HepG2 (cell line): ENCODE data around the gene B3GNT9. TPM values are rescaled to one million over a fixed set of nuclear protein-coding genes. Genes with fewer than 3 reads are reported as not detected.

Experiments
- DPF2 ChIP-seq: sonication (generic); formaldehyde crosslinking; IDR thresholded peaks from 2 replicates; pipeline ENCODE4 v1.4.0; 2020; ENCODE audit warnings: mild to moderate bottlenecking, low read depth, missing genetic modification reagents, borderline replicate concordance
- EHMT2 ChIP-seq: fragments of 200-600 bp; sonication (generic); IDR thresholded peaks from 2 replicates; pipeline ENCODE4 v1.7.0; 2017; ENCODE audit warnings: antibody characterized with exemption, low read depth, low read length, borderline replicate concordance
- FOXA1 ChIP-seq, 2 experiments: fragments of 450-650 bp in 1 of 2; sonication (generic) in 1 of 2; formaldehyde crosslinking in 1 of 2; IDR thresholded peaks; 2 replicates each; pipeline versions ENCODE4 v1.4.0 to v1.6.1; 2016 to 2020; ENCODE audit warnings: missing genetic modification reagents in 1 of 2
- PHB2 ChIP-seq: fragments of 450-650 bp; IDR thresholded peaks from 2 replicates; pipeline ENCODE4 v1.6.1; 2018; ENCODE audit not compliant: partially characterized antibody
- POLR2AphosphoS2 ChIP-seq: IDR thresholded peaks from 2 replicates; pipeline ENCODE4 v1.6.1; 2011; ENCODE audit warnings: low read depth, low read length, improper control_type of control experiment
- REL ChIP-seq: sonication (generic); formaldehyde crosslinking; conservative IDR thresholded peaks from 2 replicates; pipeline ENCODE4 v1.8.0; 2022; ENCODE audit warnings: mild to moderate bottlenecking, missing genetic modification reagents, moderate library complexity
- SIX1 ChIP-seq: sonication (generic); formaldehyde crosslinking; IDR thresholded peaks from 2 replicates; pipeline ENCODE4 v1.4.0; 2020; ENCODE audit warnings: missing genetic modification reagents, borderline replicate concordance
- SMARCC2 ChIP-seq: fragments of 450-650 bp; IDR thresholded peaks from 2 replicates; pipeline ENCODE4 v1.6.1; 2017; ENCODE audit warnings: antibody characterized with exemption, mild to moderate bottlenecking
- SNAI1 ChIP-seq: sonication (generic); formaldehyde crosslinking; IDR thresholded peaks from 2 replicates; pipeline ENCODE4 v1.5.0; 2020; ENCODE audit warnings: mild to moderate bottlenecking, missing genetic modification reagents, borderline replicate concordance
- SNAPC2 ChIP-seq: sonication (generic); formaldehyde crosslinking; IDR thresholded peaks from 2 replicates; pipeline ENCODE4 v1.8.1; 2022; ENCODE audit warnings: mild to moderate bottlenecking, missing genetic modification reagents
- TFDP2 ChIP-seq: sonication (generic); formaldehyde crosslinking; IDR thresholded peaks from 2 replicates; pipeline ENCODE4 v1.4.0; 2020; ENCODE audit warnings: missing genetic modification reagents
- ZBTB25 ChIP-seq: IDR thresholded peaks from 2 replicates; pipeline ENCODE4 v1.6.1; 2018; ENCODE audit warnings: missing genetic modification reagents
- ZNF124 ChIP-seq: sonication (generic); formaldehyde crosslinking; IDR thresholded peaks from 2 replicates; pipeline ENCODE4 v1.4.0; 2020; ENCODE audit warnings: missing genetic modification reagents
- ZNF160 ChIP-seq: sonication (generic); formaldehyde crosslinking; IDR thresholded peaks from 2 replicates; pipeline ENCODE4 v1.8.0; 2022; ENCODE audit warnings: mild to moderate bottlenecking, inconsistent platforms, missing genetic modification reagents
- ZNF207 ChIP-seq: fragments of 450-650 bp; IDR thresholded peaks from 2 replicates; pipeline ENCODE4 v1.6.1; 2016; ENCODE audit warnings: antibody characterized with exemption, borderline replicate concordance
- ZNF280D ChIP-seq: sonication (generic); formaldehyde crosslinking; IDR thresholded peaks from 2 replicates; pipeline ENCODE4 v1.5.1; 2020; ENCODE audit warnings: mild to moderate bottlenecking, missing genetic modification reagents
- ZNF672 ChIP-seq: sonication (generic); formaldehyde crosslinking; IDR thresholded peaks from 2 replicates; pipeline ENCODE4 v1.8.1; 2022; ENCODE audit warnings: missing genetic modification reagents
- ZNF678 ChIP-seq: sonication (generic); formaldehyde crosslinking; IDR thresholded peaks from 2 replicates; pipeline ENCODE4 v1.4.0; 2020; ENCODE audit warnings: mild to moderate bottlenecking, missing genetic modification reagents
- ZNF766 ChIP-seq: sonication (generic); formaldehyde crosslinking; IDR thresholded peaks from 2 replicates; pipeline ENCODE4 v1.5.0; 2020; ENCODE audit warnings: missing genetic modification reagents, borderline replicate concordance
- ZNF816 ChIP-seq: sonication (generic); formaldehyde crosslinking; IDR thresholded peaks from 2 replicates; pipeline ENCODE4 v1.8.0; 2022; ENCODE audit warnings: missing genetic modification reagents, mild to moderate bottlenecking, borderline replicate concordance
- ZSCAN20 ChIP-seq: sonication (generic); formaldehyde crosslinking; IDR thresholded peaks from 2 replicates; pipeline ENCODE4 v1.4.0; 2020; ENCODE audit warnings: missing genetic modification reagents, mild to moderate bottlenecking, borderline replicate concordance
- polyA plus RNA-seq, 8 experiments: library from polyadenylated mRNA; depleted of rRNA in 3 of 8; stranded (reverse) in 7 of 8; unstranded in 1 of 8; fragments of >200 nt; fragmentation: Illumina TruSeq in 4 of 8; extraction: Trizol in 4 of 8; gene quantifications; 2 replicates each; pipeline versions ENCODE4 v1.2.1 to v1.2.3, GENCODE V29; 2011 to 2016; ENCODE audit warnings: low read depth in 4 of 8, missing spikeins in 1 of 8, mixed read lengths in 1 of 8; ENCODE audit not compliant: insufficient read depth in 1 of 8
- total RNA-seq, 5 experiments: library from RNA; depleted of rRNA; stranded (reverse); fragments of >200 nt; fragmentation: Illumina TruSeq; extraction: Trizol; gene quantifications; 2 replicates each; pipeline ENCODE4 v1.2.3, GENCODE V29; 2016; ENCODE audit warnings: low read depth in 1 of 5
- TF ChIP-seq, protein P1 (sequence below): sonication (generic); formaldehyde crosslinking; IDR thresholded peaks from 2 replicates; pipeline ENCODE4 v1.4.0; 2020; ENCODE audit warnings: missing genetic modification reagents, borderline replicate concordance
- TF ChIP-seq, protein P2 (sequence below): sonication (generic); formaldehyde crosslinking; conservative IDR thresholded peaks from 2 replicates; pipeline ENCODE4 v1.4.0; 2020; ENCODE audit warnings: missing genetic modification reagents

The B3GNT9 gene
- total and polyA plus RNA-seq, 2 of the 13 experiments (the other 11 are each of a cell fraction or from before 2014, with no cell fraction given): 1.5 to 3.1 TPM

- no peak for TF ChIP-seq FOXA1 (IDR thresholded peaks at IDR 0.05)
- TF ChIP-seq FOXA1 (CRISPR knock-in tag; IDR thresholded peaks at IDR 0.05): no peak
- TF ChIP-seq SNAPC2: no peak
- TF ChIP-seq, protein P1, sequence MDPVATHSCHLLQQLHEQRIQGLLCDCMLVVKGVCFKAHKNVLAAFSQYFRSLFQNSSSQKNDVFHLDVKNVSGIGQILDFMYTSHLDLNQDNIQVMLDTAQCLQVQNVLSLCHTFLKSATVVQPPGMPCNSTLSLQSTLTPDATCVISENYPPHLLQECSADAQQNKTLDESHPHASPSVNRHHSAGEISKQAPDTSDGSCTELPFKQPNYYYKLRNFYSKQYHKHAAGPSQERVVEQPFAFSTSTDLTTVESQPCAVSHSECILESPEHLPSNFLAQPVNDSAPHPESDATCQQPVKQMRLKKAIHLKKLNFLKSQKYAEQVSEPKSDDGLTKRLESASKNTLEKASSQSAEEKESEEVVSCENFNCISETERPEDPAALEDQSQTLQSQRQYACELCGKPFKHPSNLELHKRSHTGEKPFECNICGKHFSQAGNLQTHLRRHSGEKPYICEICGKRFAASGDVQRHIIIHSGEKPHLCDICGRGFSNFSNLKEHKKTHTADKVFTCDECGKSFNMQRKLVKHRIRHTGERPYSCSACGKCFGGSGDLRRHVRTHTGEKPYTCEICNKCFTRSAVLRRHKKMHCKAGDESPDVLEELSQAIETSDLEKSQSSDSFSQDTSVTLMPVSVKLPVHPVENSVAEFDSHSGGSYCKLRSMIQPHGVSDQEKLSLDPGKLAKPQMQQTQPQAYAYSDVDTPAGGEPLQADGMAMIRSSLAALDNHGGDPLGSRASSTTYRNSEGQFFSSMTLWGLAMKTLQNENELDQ (CRISPR knock-in tag): no peak
- TF ChIP-seq ZNF207: no peak
- TF ChIP-seq EHMT2: no peak
- TF ChIP-seq ZNF816: no peak
- no peak for TF ChIP-seq REL
- no peak for TF ChIP-seq ZNF766 (CRISPR knock-in tag)
- 0 out of 2 replicates have a peak, but pooled peaks have one; percentile 9 for TF ChIP-seq SIX1 (CRISPR knock-in tag)
- no peak for TF ChIP-seq ZNF160 (CRISPR knock-in tag)
- TF ChIP-seq, protein P2, sequence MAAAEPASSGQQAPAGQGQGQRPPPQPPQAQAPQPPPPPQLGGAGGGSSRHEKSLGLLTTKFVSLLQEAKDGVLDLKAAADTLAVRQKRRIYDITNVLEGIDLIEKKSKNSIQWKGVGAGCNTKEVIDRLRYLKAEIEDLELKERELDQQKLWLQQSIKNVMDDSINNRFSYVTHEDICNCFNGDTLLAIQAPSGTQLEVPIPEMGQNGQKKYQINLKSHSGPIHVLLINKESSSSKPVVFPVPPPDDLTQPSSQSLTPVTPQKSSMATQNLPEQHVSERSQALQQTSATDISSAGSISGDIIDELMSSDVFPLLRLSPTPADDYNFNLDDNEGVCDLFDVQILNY (CRISPR knock-in tag): no peak
- TF ChIP-seq ZBTB25 (CRISPR knock-in tag): no peak
- no peak for TF ChIP-seq DPF2 (CRISPR knock-in tag)
- no peak for TF ChIP-seq POLR2AphosphoS2
- no peak for TF ChIP-seq TFDP2 (CRISPR knock-in tag)
- TF ChIP-seq ZNF124 (CRISPR knock-in tag): no peak
- no peak for TF ChIP-seq ZNF280D (CRISPR knock-in tag)
- TF ChIP-seq ZSCAN20 (CRISPR knock-in tag): no peak
- no peak for TF ChIP-seq ZNF678 (CRISPR knock-in tag)
- no peak for TF ChIP-seq ZNF672 (CRISPR knock-in tag)
- TF ChIP-seq SNAI1: no peak
- TF ChIP-seq SMARCC2: no peak
- TF ChIP-seq PHB2: no peak
These were observed 46.7 kb downstream of the B3GNT9 start (continued) for GRCh38 chr16:67104061-67104460.
